Activated T-helper 1 cell treated with anti-CD3 and anti-CD28 coated beads, Interleukin-2, amount 50 U/mL, for 16 hours (primary cell): ENCODE results near the gene ZNF785.
A peak's percentile ranks its signal among the peaks of the same experiment; 100 is the strongest.
"Not testable (repeated sequence)": the region's sequence is repeated elsewhere in the genome, so short reads cannot be mapped to it uniquely, and the experiment has no call there.

Source experiments
- DNase-seq, 2 donors: peaks; one replicate each; pipeline ENCODE4 v3.0.0-alpha.2; 2020; ENCODE audit warnings: low read depth in 1 of 2, low spot score in 1 of 2

Gene ZNF785

GRCh38 chr16:30602616-30603277 lies 17.2 kb upstream of the ZNF785 start:
- no peak for DNase-seq

- no peak for DNase-seq
Observed at GRCh38 chr16:30601966-30602365, 16.5 kb upstream of the ZNF785 start.

- no peak for DNase-seq
Observed at GRCh38 chr16:30600929-30601328, 15.4 kb upstream of the ZNF785 start.

GRCh38 chr16:30600215-30600614 lies 14.7 kb upstream of the ZNF785 start:
- DNase-seq: no peak

GRCh38 chr16:30592871-30593270 lies 7.4 kb upstream of the ZNF785 start:
- DNase-seq: no peak

GRCh38 chr16:30590869-30591268 lies 5.4 kb upstream of the ZNF785 start:
- DNase-seq: not testable (repeated sequence)

- DNase-seq: not testable (repeated sequence)
Observed at GRCh38 chr16:30589582-30589981, 4.1 kb upstream of the ZNF785 start.

GRCh38 chr16:30588651-30589050 lies 3.2 kb upstream of the ZNF785 start:
- no peak for DNase-seq

- DNase-seq: no peak
Observed at GRCh38 chr16:30585022-30585399, 486 bp downstream of the ZNF785 start.

GRCh38 chr16:30582611-30583340 lies 2.7 kb downstream of the ZNF785 start:
- no peak for DNase-seq

- no peak for DNase-seq
Observed at GRCh38 chr16:30581457-30581856, 4.0 kb downstream of the ZNF785 start.

GRCh38 chr16:30574678-30575077 lies 10.8 kb downstream of the ZNF785 start:
- no peak for DNase-seq

- DNase-seq: peak; percentile 87 to 88
Observed at GRCh38 chr16:30571445-30572322, 13.8 kb downstream of the ZNF785 start, which contains the start of gene ZNF688. Gene ZNF688 (minus strand): TSS chr16:30571714. CDS start chr16:30571629, 85 bp downstream.

- no peak for DNase-seq
Observed at GRCh38 chr16:30570636-30571444, 14.7 kb downstream of the ZNF785 start.

- no peak for DNase-seq
Observed at GRCh38 chr16:30569746-30570635, 15.5 kb downstream of the ZNF785 start.

GRCh38 chr16:30569281-30569680 lies 16.2 kb downstream of the ZNF785 start:
- DNase-seq: no peak

- no peak for DNase-seq
Observed at GRCh38 chr16:30567991-30568638, 17.4 kb downstream of the ZNF785 start.

- DNase-seq: peak in 1 of 2 donors; percentile 56
Observed at GRCh38 chr16:30567160-30567990, 18.1 kb downstream of the ZNF785 start.
